Uterus (tissue), 2 donors: ENCODE results near the gene APLP1.

ENCODE experiments used
- CTCF ChIP-seq, 4 experiments: fragments of 200-600 bp in 2 of 4; fragments of 450-650 bp in 2 of 4; sonication (generic) in 2 of 4; IDR thresholded peaks; one replicate each; pipeline ENCODE4 v1.5.1; 2016 to 2019; ENCODE audit warnings: antibody characterized with exemption in 4 of 4, mild to moderate bottlenecking in 2 of 4, moderate library complexity in 1 of 4
- POLR2A ChIP-seq, 2 donors: fragments of 450-650 bp; IDR thresholded peaks; one replicate each; pipeline ENCODE4 v1.6.1; 2016; ENCODE audit warnings: antibody characterized with exemption in 2 of 2, mild to moderate bottlenecking in 1 of 2, moderate library complexity in 1 of 2

- TF ChIP-seq POLR2A (IDR thresholded peaks at IDR 0.05) = no peak
- no peak for TF ChIP-seq CTCF (IDR thresholded peaks at IDR 0.05)
Observed at GRCh38 chr19:35909684-35910035, 41.3 kb downstream of the APLP1 start.
